IMR-90 (cell line): Measurements from ENCODE around the gene CDKN2D.

Experiments used
- BHLHE40 ChIP-seq: fragments of 150-350 bp; IDR thresholded peaks from 2 replicates; pipeline ENCODE4 v1.6.1; 2016; ENCODE audit warnings: mild to moderate bottlenecking, low read depth, low read length
- CEBPB ChIP-seq: IDR thresholded peaks from 2 replicates; pipeline ENCODE4 v1.6.1; 2012; ENCODE audit warnings: low read depth, low read length, improper control_type of control experiment
- CHD1 ChIP-seq: IDR thresholded peaks from 2 replicates; pipeline ENCODE4 v1.6.1; 2012; ENCODE audit warnings: low read depth, low read length, improper control_type of control experiment
- CTCF ChIP-seq: conservative IDR thresholded peaks from 2 replicates; pipeline ENCODE4 v1.5.1; 2012; ENCODE audit warnings: mild to moderate bottlenecking, low read depth, low read length, improper control_type of control experiment
- FOS ChIP-seq: fragments of 150-350 bp; IDR thresholded peaks from 2 replicates; pipeline ENCODE4 v1.6.1; 2016; ENCODE audit warnings: low read depth, low read length
- MAFK ChIP-seq: IDR thresholded peaks from 2 replicates; pipeline ENCODE4 v1.6.1; 2012; ENCODE audit warnings: low read depth, low read length, improper control_type of control experiment
- MXI1 ChIP-seq: IDR thresholded peaks from 2 replicates; pipeline ENCODE4 v1.6.1; 2012; ENCODE audit warnings: low read depth, mild to moderate bottlenecking, low read length, moderate library complexity, borderline replicate concordance
- POLR2A ChIP-seq: IDR thresholded peaks from 2 replicates; pipeline ENCODE4 v1.6.1; 2012; ENCODE audit warnings: mild to moderate bottlenecking, low read depth, low read length
- RAD21 ChIP-seq: IDR thresholded peaks from 2 replicates; pipeline ENCODE4 v1.6.1; 2012; ENCODE audit warnings: low read length, improper control_type of control experiment
- RCOR1 ChIP-seq: IDR thresholded peaks from 2 replicates; pipeline ENCODE4 v1.6.1; 2012; ENCODE audit warnings: mild to moderate bottlenecking, low read length, improper control_type of control experiment; ENCODE audit not compliant: insufficient replicate concordance
- RFX5 ChIP-seq: IDR thresholded peaks from 2 replicates; pipeline ENCODE4 v1.8.0; 2012; ENCODE audit warnings: low read depth, mild to moderate bottlenecking, low read length, moderate library complexity
- SMC3 ChIP-seq: fragments of 150-350 bp; IDR thresholded peaks from 2 replicates; pipeline ENCODE4 v1.6.1; 2016; ENCODE audit warnings: low read depth, mild to moderate bottlenecking, antibody characterized with exemption, low read length, moderate library complexity
- USF2 ChIP-seq: fragments of 150-350 bp; IDR thresholded peaks from 2 replicates; pipeline ENCODE4 v1.6.1; 2017; ENCODE audit warnings: mild to moderate bottlenecking, antibody characterized with exemption, low read length, low read depth

- no peak for TF ChIP-seq CTCF
- no peak for TF ChIP-seq POLR2A
- no peak for TF ChIP-seq RAD21
- TF ChIP-seq CEBPB = no peak
- TF ChIP-seq USF2 = no peak
- no peak for TF ChIP-seq MAFK
- no peak for TF ChIP-seq SMC3
- TF ChIP-seq RCOR1 = no peak
- TF ChIP-seq RFX5 = no peak
- no peak for TF ChIP-seq FOS
- no peak for TF ChIP-seq CHD1
- no peak for TF ChIP-seq BHLHE40
- TF ChIP-seq MXI1 = no peak
Observed at GRCh38 chr19:10603873-10604459, 35.2 kb upstream of the CDKN2D start.
